NCI-H2081 treated with DMSO at 0.1 percent for 48 hours (cell line): ENCODE measurements around the gene SLC24A3.

Experiments used
- DNase-seq: peaks from one replicate; lab custom pipeline; 2025; lab: John Stamatoyannopoulos, UW

Gene SLC24A3

DNA sequence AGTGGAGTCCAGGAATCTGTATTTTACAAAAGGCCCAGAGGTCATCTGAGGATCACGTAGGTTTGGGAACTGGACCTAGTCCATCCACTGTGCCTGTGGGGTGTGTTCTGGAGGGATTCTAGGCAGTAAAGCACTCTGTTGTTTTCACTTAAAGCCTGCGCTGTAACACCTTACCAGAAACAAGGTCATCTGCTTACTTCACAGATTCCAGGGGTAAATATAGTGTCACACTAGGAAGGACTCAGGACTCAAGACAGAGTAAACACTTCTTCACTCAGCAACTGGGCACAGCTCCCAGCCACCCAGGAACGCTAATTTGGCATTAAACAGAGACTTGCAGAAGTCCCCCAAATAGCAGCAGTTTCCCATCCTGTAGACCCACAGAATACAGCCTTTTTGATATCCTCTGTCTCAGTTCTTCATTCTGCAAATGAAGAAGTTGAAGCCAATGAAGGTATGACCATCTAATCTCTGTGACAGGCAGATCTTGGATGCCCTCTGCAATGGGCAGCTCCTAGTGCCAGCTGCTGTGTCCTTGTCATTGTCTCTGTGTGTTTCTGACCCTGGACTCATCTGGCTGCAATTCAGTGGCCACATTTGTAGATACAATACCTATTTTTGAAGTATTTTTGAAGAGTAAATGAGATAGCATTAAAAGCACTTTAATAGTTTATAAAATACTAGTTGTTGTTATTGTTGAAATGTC, 129.1 kb downstream of the SLC24A3 start:
- DNase-seq, result no peak

GRCh38 chr20:19344341-19344740, 131.9 kb downstream of the SLC24A3 start:
- DNase-seq, result no peak

DNA sequence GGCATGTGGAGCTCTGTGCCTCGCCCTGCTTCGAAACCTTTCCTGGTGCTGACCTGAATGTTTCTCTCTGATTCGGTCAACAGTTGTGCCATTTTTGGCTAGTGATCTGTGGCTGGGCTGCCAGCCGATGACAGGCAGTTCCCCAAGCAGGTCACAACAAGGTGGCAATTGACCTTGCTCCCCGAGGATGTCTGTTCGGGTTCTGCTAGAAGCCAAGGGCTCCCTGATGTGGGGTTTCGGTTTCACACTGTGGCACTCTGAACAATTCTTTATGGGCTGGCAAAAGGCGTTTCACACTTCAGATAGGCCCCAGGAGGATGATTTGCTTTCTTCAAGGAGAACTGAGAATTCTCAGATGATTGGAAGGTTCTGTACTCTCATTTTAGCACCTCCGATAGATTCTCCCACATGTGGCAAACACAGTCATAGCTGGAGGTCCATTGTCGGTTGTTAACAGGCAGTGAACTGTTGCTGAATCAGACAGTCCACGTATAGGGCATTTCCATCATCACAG, 135.6 kb downstream of the SLC24A3 start:
- DNase-seq, result no peak

DNA sequence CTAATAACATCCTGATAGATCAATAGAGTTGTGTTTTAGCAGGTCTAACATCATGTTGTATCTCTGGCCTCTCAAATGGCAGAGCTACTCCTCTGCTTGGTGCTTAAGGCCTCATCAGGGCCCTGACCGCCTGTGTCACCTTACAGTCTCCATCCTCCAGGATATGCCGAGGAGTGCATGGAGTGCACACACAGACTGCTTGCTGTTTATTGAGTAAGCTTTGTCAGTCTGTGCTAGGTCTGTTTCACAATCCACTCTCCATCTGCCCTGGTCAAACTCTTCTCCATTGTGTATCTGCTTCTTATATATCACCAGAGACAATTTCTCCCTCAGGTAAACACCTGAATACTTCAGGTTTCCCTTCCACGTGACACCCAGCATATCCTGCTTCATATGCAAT, 136.1 kb downstream of the SLC24A3 start:
- DNase-seq, result no peak

DNA sequence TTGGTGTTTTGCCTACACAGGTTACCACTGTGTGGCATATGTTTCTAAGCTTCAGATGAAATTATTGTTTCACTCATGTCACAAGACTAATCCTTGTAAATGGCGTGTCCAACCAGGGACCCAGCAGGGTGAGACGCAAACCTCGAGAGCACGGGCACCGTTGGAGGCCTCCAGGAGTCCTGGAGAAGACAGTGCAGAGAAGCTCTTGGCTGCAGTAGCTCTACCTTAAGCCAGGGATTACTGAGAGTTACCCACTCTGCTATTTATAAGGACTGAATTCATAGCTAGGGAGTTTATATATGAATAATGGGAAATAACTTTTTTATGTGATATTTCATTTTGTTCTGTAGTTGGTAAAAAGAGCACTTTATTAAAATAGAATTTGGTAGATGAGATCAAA, 137.4 kb downstream of the SLC24A3 start:
- no peak for DNase-seq

DNA sequence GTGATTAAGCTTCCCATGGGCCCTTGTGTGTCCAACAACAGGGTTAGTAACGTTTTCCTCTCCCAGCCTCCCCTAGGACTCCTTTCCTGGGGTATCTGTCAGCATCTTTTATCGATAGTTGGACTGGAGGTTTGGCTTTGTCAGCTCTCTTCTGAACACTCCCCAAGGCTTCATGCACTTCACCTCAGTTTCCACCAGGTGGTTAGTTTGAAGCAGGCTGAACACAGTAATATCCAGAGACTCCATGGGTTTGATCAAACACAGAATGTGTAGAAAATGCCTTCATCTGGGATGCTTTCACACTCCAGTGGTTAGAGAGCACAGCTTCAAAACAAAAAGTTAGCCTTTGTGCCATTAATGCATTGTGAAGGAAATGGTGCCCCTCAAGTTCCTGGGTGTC, 139.1 kb downstream of the SLC24A3 start:
- DNase-seq, result no peak

DNA sequence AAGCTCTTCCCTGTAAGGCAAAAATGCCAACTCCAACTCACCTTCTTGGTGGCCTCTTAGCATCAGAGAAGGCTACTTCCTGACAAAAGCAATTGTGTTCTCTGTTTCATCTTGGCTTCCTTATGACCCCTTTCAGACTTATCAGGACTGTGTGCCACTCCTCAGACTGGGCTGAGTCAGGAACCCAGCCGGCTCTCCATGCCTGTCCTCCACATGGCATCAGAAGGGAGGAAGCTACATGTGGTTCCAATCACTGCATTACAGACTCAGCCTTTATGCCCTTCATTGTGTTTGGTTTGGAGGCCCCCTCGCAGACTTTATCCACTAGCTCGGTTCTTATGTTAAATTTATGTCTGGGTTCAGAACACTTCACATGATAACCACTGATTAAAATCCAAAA, 142.5 kb downstream of the SLC24A3 start:
- DNase-seq, result no peak

GRCh38 chr20:19361790-19362189, 149.3 kb downstream of the SLC24A3 start:
- no peak for DNase-seq

GRCh38 chr20:19363476-19363875, 151.0 kb downstream of the SLC24A3 start:
- no peak for DNase-seq

DNA sequence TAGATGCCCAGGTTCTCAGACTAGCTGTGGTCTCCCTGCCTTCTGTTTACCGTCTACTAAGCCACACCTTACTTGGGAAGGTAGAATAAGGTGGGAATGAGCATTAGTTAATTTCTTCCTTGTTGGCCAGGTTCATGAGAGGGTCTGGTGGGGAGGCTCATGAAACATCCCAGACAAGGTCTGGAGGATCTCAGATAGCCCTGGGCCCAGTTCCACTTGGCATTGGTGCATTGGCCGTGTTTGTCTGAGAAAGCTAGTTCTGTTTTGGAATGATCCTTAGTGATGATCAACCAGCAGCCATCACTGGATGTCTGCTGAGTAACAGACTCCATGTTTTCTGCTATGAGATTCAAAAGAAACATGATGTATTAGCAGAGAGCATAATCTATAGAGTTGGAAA, 155.1 kb downstream of the SLC24A3 start:
- DNase-seq, result no peak

DNA sequence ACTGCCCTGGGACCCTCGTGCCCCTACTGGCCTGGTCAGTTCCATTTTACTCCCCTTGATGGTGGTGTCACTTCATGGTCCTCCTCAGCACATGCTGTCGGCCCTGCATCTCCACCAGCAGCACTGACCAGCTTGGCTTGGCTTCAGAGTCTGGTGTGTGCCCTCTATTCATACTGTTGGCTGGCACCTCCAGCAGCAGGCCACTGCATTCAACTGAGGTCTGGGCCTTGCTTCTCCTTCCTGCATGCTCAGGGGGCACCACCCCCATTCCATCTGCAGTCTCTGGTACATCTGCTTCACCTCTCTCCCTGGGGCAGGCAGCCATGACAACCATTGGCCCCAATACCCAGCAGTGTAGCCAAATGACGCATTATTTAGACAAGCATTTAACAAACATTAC, 155.9 kb downstream of the SLC24A3 start:
- DNase-seq, result no peak

DNA sequence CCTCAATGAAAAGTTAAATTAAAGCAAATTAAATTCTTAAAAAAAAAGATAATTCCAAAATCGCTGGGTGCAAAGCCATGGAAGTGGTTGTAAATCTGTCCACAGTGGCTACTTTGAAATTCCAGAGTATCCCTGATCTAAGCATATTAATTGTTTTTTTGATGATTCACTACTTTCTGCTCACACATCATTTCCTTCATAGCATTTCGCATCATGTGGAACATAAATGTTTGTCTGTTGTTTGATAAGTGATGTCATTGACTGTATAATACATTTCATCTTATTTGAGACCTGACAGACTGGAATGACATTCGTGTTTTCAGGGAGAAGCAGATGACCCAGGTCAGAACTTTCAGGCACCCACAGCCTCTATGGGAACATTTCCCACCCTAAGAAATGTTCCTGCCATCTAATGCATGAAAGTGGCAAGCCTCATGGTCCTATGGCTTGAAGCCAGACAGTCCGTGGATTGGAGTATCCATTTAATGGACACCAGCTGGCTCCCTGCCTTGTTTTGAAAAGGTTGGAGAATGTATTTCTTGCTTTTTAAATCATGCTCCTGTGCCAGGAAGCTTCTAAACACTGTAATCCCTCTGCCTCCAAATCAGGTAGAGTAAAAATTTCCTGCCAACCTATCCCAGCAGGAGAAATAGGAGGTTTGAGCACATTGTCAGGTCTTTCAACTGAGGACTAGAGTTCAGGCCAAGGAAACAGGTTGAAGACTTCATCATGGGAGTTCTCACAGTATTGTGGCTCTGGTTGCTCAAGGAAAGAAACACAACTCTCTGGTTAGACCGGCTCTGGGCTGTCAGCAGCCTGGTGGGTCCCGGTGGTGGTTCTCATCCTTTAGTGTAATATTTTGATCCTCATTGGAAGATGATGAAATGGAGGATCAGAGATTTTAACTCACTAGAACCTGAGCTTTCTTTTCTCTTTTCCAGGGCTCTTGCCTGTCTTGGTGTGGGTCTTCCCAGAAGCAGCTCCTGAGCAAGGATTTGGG, 157.9 kb downstream of the SLC24A3 start:
- DNase-seq, result no peak

- DNase-seq, result no peak
Measured at GRCh38 chr20:19371112-19371511, 158.7 kb downstream of the SLC24A3 start.

DNA sequence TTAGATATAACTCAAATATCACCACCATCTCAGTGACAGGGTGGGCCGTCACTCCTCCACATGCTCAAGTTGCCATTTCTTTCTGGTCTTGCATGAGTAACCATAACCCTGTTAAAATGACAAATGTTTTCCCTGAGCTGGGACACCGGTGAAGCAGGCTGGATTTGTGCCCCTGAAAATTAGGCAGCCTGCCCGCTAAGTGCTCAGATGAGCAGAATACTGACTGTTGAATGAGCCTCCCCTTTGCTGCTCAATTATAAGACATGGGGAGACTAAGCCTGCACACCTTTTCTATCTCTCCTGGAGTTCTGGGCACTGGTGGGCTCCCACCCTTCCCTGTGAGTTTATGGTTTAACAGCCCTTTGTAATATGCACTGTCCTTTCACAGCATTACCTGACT, 161.8 kb downstream of the SLC24A3 start:
- no peak for DNase-seq

GRCh38 chr20:19375395-19375794, 163.0 kb downstream of the SLC24A3 start:
- no peak for DNase-seq

DNA sequence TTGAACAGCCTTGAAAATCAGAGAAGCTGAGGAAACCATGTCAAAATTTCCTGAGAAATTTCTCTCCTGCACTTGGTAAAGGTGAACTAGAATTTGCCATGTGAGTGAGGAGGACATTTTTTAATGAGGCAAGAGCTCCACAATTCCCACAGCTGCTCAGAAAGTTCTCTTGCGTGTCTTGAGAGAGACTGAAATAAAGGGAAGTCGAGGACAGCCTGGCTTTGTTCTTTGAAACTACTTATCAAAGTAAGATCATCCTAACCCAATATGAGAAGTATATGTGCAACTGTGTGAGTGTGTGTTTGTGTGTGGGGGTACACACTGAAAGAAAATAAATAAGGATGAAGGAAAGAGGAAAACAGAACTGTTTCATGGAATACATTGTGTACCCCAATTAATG, 163.4 kb downstream of the SLC24A3 start:
- DNase-seq, result no peak

DNA sequence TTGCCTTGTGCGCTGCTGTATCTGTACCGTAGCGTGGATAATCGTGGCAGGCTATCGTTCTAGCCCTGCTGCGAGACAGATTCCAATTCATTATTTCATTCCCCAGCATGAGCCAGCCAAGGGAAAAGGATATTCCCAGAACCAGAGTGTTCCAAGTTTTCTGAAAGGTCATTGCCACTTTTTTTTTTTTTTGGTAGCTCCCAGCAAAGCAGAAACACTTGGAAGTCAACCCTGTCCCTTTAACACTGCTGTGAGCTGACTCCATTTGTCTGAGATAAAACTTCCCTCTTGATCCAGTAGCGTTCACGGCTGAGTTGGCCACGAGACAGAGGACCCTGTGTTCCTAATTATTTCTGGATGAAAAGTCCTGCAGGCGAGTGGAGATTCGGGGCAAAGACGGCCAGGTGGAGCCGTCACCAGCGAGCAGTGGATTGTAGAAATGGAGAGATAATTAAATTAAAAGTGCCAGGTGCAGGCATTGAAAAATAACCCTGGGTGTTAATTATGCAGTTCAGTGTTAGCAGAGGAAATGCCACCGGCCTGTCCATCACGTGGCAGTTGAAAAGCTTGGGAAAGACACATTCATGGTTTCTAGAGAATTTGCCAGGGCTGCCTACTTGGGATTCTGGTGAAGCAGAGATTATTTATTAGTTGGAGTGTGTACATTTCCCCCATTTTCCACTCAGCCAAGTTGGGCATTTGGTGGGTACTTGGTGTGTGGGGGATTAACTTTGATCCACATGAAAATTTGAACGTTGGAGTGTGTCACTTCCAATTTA, 164.2 kb downstream of the SLC24A3 start:
- no peak for DNase-seq

DNA sequence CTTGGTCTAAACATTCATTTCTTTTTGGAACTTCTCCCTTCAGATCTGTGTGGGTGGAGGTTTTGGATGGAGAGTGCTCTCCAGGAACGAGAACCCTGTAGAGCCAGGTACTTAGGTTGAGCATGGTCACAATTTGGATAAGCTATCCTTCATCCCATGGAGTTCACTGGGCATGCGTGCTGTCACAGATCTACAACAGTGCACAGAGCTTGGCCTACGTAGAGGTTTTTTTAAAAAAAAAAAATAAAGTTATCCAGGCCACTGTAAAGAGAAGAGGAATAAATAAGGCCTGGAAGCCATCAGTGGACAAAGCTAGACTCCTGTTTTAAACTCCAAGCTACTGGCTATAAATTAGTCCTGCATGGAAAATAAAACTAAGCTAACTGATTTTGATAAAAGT, 165.6 kb downstream of the SLC24A3 start:
- no peak for DNase-seq

- no peak for DNase-seq
Measured at GRCh38 chr20:19380211-19380610, 167.8 kb downstream of the SLC24A3 start.

DNA sequence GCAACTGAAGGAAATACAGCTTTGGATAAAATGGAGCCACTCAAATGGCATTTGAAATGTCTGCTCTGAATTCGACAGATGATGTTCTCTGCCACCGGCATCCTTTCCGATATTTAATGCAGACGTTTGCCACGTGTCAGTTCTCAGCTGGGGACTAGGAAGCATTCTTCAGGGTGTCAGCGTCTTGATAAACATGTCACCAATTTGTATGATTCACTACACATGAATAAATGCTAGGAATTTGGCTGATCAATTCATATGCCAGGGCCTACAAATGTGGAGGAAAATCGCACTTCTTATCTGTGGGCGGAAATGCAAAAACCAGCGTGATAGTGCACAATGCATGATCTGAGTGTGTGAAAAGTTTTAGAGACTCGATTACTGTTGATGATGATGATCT, 169.5 kb downstream of the SLC24A3 start:
- DNase-seq, result no peak

GRCh38 chr20:19382386-19383340, 170.2 kb downstream of the SLC24A3 start:
- no peak for DNase-seq
